PC-3 (cell line): Measurements from ENCODE around the gene USP3. TPM values are rescaled to one million over a fixed set of nuclear protein-coding genes. Genes with fewer than 3 reads are reported as not detected.

Source experiments
- ATAC-seq: fragments of 200-7000 bp; cut with Tn5 transposase; 2 replicates; pipeline ENCODE4 v1.9.1; 2020; ENCODE audit warnings: mild to moderate bottlenecking, moderate library complexity
- BruUV-seq: library from RNA; stranded (reverse); fragments of 400-500 nt; replicated peaks from 2 replicates; lab custom pipeline; 2021; lab: Mats Ljungman, UMichigan
- CTCF ChIA-PET: fragments of 300-600 bp; sonication (Branson Sonifier 250); formaldehyde crosslinking; loops from one replicate; lab custom pipeline; 2022; ENCODE audit warnings: antibody characterized with exemption; lab: Charles Lee
- POLR2A ChIA-PET: fragments of 300-600 bp; sonication (Branson Sonifier 250); formaldehyde crosslinking; loops from one replicate; lab custom pipeline; 2022; ENCODE audit warnings: antibody characterized with exemption; ENCODE audit not compliant: unreplicated experiment; lab: Charles Lee
- DNase-seq: peaks from one replicate; pipeline ENCODE4 v3.0.0-alpha.2; 2015
- H2AFZ ChIP-seq: fragments of 300-600 bp; sonication (generic); 2 replicates; pipeline ENCODE4 v1.6.0; 2016; ENCODE audit warnings: antibody characterized with exemption, low read length
- H3F3A ChIP-seq: fragments of 300-600 bp; sonication (generic); one replicate; pipeline ENCODE4 v1.6.0; 2017; ENCODE audit warnings: antibody characterized with exemption, low read length, control low read depth, mild to moderate bottlenecking; ENCODE audit not compliant: unreplicated experiment
- H3K27ac ChIP-seq: fragments of 300-600 bp; sonication (generic); 2 replicates; pipeline ENCODE4 v1.5.1; 2016; ENCODE audit warnings: mild to moderate bottlenecking, low read length
- H3K27me3 ChIP-seq: fragments of 300-600 bp; sonication (generic); 2 replicates; pipeline ENCODE4 v1.6.1; 2016; ENCODE audit warnings: low read length, mixed read lengths
- H3K36me3 ChIP-seq: fragments of 300-600 bp; sonication (generic); 2 replicates; pipeline ENCODE4 v1.6.1; 2016; ENCODE audit warnings: low read depth, mixed run types, low read length, mixed read lengths
- H3K4me1 ChIP-seq: fragments of 300-600 bp; sonication (generic); 2 replicates; pipeline ENCODE4 v1.5.1; 2016; ENCODE audit warnings: low read length; ENCODE audit not compliant: insufficient read depth
- H3K4me2 ChIP-seq: fragments of 300-600 bp; sonication (generic); 2 replicates; pipeline ENCODE4 v1.6.0; 2016; ENCODE audit warnings: low read length
- H3K4me3 ChIP-seq: fragments of 300-600 bp; sonication (generic); 2 replicates; pipeline ENCODE4 v1.5.1; 2016; ENCODE audit warnings: mild to moderate bottlenecking, low read length, mixed read lengths
- H3K79me2 ChIP-seq: fragments of 300-600 bp; sonication (generic); 2 replicates; pipeline ENCODE4 v1.6.1; 2017; ENCODE audit warnings: low read length, mixed read lengths
- H3K9ac ChIP-seq: fragments of 300-600 bp; sonication (generic); 2 replicates; pipeline ENCODE4 v1.6.0; 2016; ENCODE audit warnings: mild to moderate bottlenecking, low read length
- H3K9me2 ChIP-seq: fragments of 300-600 bp; sonication (generic); replicated peaks from 2 replicates; pipeline ENCODE4 v1.6.1; 2016; ENCODE audit warnings: mixed run types, low read length, mixed read lengths
- H3K9me3 ChIP-seq: fragments of 300-600 bp; sonication (generic); 2 replicates; pipeline ENCODE4 v1.6.1; 2016; ENCODE audit warnings: low read length, mixed read lengths
- H4K20me1 ChIP-seq: fragments of 300-600 bp; sonication (generic); 2 replicates; pipeline ENCODE4 v1.6.1; 2016; ENCODE audit warnings: low read length, mixed read lengths
- EZH2 ChIP-seq: fragments of 300-600 bp; sonication (generic); IDR thresholded peaks from one replicate; pipeline ENCODE4 v1.6.1; 2017; ENCODE audit warnings: antibody characterized with exemption, mild to moderate bottlenecking, low read length; ENCODE audit not compliant: unreplicated experiment
- EZH2phosphoT487 ChIP-seq: fragments of 300-600 bp; sonication (generic); IDR thresholded peaks from 2 replicates; pipeline ENCODE4 v1.6.1; 2018; ENCODE audit warnings: mild to moderate bottlenecking, antibody characterized with exemption, low read length, borderline replicate concordance
- intact Hi-C: fragments of 100-400 bp; cut with micrococcal nuclease; formaldehyde crosslinking; loops from 2 replicates; pipeline ENCODE4 v1.9.0; 2023
- total RNA-seq: library from RNA; depleted of rRNA; stranded (reverse); fragments of >200 nt; gene quantifications from 2 replicates; pipeline ENCODE4 v1.2.3, GENCODE V29; 2014
- TF ChIP-seq, protein P1 (sequence below): fragments of 300-600 bp; sonication (generic); conservative IDR thresholded peaks from 2 replicates; pipeline ENCODE4 v1.5.1; 2017; ENCODE audit warnings: antibody characterized with exemption, low read depth, mild to moderate bottlenecking, low read length

The USP3 gene
- total RNA-seq, 1 experiment from 2014 or later, result 26.9 TPM

DNA sequence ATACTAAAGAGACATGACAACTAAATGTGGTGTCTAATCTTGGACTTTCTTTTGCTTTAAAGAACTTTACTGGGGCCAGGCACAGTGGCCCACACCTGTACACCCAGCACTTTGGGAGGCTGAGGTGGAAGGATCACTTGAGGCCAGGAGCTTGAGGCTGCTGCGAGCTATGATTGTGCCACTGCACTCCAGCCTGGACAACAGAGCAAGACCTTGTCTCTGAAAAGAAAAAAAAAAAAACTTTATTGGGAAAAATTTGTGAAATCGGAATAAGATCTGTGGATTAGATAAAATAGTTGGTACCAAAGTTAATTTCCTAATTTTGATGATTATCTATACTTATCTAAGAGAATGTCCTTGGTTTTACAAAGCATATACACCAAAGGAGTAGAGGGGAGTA is 34.4 kb upstream of the USP3 start:
- Histone ChIP-seq H3K27ac (no peak overlapping the region), H3K36me3 (no peaks in the 10 kb centered on the region), H3K4me1 (peaks cover 13% of the 10 kb centered on the region; the same call in 1 of the 2 replicates), H2AFZ (no peak overlapping the region), H3K9ac (no peak overlapping the region), H3K4me3 (no peak overlapping the region), H3K9me3 (no peaks in the 10 kb centered on the region), H3K9me2 (no peaks in the 10 kb centered on the region), H3K79me2 (no peaks in the 10 kb centered on the region), H3F3A (no peaks in the 10 kb centered on the region), H3K27me3 (no peaks in the 10 kb centered on the region), H3K4me2 (no peak overlapping the region), H4K20me1 (no peaks in the 10 kb centered on the region)
- ChIA-PET POLR2A (interaction anchor here (0.6 kb wide), 1 partner anchor 31 kb away, joined by 6 read pairs; no protein-coding TSS in a partner anchor), CTCF (no interaction called here)
- TF ChIP-seq, protein P1, sequence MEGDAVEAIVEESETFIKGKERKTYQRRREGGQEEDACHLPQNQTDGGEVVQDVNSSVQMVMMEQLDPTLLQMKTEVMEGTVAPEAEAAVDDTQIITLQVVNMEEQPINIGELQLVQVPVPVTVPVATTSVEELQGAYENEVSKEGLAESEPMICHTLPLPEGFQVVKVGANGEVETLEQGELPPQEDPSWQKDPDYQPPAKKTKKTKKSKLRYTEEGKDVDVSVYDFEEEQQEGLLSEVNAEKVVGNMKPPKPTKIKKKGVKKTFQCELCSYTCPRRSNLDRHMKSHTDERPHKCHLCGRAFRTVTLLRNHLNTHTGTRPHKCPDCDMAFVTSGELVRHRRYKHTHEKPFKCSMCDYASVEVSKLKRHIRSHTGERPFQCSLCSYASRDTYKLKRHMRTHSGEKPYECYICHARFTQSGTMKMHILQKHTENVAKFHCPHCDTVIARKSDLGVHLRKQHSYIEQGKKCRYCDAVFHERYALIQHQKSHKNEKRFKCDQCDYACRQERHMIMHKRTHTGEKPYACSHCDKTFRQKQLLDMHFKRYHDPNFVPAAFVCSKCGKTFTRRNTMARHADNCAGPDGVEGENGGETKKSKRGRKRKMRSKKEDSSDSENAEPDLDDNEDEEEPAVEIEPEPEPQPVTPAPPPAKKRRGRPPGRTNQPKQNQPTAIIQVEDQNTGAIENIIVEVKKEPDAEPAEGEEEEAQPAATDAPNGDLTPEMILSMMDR, result no peak
- TF ChIP-seq EZH2 (no peak), EZH2phosphoT487 (no peak)
- DNase-seq (no peak), ATAC-seq (no peak)
- BruUV-seq, result no TSS peak
- intact Hi-C loops, result loop anchor here (10.0 kb wide), 1 partner anchor 65 kb away; no protein-coding TSS in a partner anchor

DNA sequence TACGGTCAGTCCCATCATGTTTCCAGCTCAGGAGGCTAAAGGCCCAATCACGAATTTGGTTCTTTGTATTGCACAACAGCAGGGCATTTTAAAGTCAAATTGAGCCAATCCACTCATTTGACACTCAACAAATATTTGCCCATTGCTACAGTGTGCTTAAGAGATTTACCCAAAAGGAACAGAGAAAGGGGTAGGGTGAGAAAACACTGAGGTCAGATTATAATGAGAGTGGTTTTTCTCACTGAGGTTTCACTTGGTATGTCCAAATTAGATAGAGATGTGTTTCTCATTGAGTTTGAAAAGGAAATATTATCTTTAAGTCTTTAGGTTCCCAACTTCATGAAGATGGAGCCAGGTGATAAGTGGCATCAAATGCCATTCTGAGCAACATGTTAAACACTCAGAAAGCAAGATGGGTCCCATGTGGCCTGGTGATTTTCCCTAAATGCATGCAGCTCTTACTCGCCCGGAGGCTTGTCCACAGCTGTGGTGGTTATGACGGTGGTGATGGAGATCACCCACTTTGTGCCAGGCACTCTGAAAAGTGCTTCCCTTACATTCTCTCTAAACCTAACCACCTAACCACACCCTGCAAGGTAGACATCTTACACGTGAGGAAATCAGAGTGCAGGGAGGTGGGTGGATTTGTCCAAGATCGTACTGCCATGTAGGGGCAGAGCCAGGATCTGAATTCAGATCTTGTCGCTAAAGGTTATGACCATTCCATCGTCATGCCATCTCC is 31.2 kb upstream of the USP3 start:
- CTCF ChIA-PET, result no interaction called here
- no TSS peak for BruUV-seq
- intact Hi-C loops, result no loop called here

More for the DNA sequence above, 31.2 kb upstream of the USP3 start:
- Histone ChIP-seq H3K36me3 (no peaks in the 10 kb centered on the region), H3K27ac (no peak overlapping the region), H3K4me1 (peaks cover 13% of the 10 kb centered on the region; the same call in 1 of the 2 replicates), H3K79me2 (no peaks in the 10 kb centered on the region), H3K9me3 (no peaks in the 10 kb centered on the region), H3K27me3 (no peaks in the 10 kb centered on the region), H4K20me1 (no peaks in the 10 kb centered on the region), H3K4me3 (no peak overlapping the region), H3F3A (no peaks in the 10 kb centered on the region), H3K9ac (no peak overlapping the region), H3K9me2 (no peaks in the 10 kb centered on the region), H2AFZ (no peak overlapping the region), H3K4me2 (no peak overlapping the region)
- DNase-seq, result no peak
- TF ChIP-seq, protein P1, result no peak
- no peak for TF ChIP-seq EZH2phosphoT487
- TF ChIP-seq EZH2, result no peak
- POLR2A ChIA-PET, result no interaction called here
- no peak for ATAC-seq
